Heart left ventricle (tissue), 13 donors: ENCODE results near the gene GNAO1.

ENCODE experiments used
- CTCF ChIP-seq, 12 donors: fragments of 200-600 bp; sonication (generic) in 4 of 12; IDR thresholded peaks; one replicate each; pipeline versions ENCODE4 v1.5.0 to v1.8.0; 2018 to 2022; ENCODE audit warnings: antibody characterized with exemption in 12 of 12, mild to moderate bottlenecking in 5 of 12
- POLR2A ChIP-seq, 2 donors: fragments of 450-650 bp; IDR thresholded peaks; one replicate each; pipeline ENCODE4 v1.6.1; 2017; ENCODE audit warnings: antibody characterized with exemption in 2 of 2, mild to moderate bottlenecking in 2 of 2, moderate library complexity in 2 of 2
- donor health status: ischemic (EF 13 %, LVEDD 7.1; RV severe dilation, severe dysfunction).
- donor health status: DM: no; HTN: yes; CAD: no.
- donor health status: DM: no; HTN: no; CAD: no.
- donor health status: ischemic (EF 25% LVEDD 6.9; RV normal size, moderate dysfunction).
- donor health status: ischemic (EF 25% LVEDD 5.7; RV mildly dilated, moderate dysfunction).
- donor health status: ischemic (EF 35%, LVEDD 5.7; RV mildly dilated, moderate dysfunction).
- donor health status: nonischemic (EF 11% LVEDD 7.7; RV severe dilation, severe dysfunction).
- donor health status: DM: yes; HTN: yes; CAD: no.
- donor health status: PGD.
- donor health status: ischemic (EF 29% LVEDD 5.4; RV normal size, mild dysfunction).
- donor health status: nonischemic (EF 23%, LVEDD 6.1; RV moderate dilation, normal function).

GRCh38 chr16:56372013-56372634, 180.8 kb downstream of the GNAO1 start:
- TF ChIP-seq CTCF (IDR thresholded peaks at IDR 0.05), result no peak
- TF ChIP-seq POLR2A (IDR thresholded peaks at IDR 0.05), result no peak
